Epithelial cell of proximal tubule (primary cell): ENCODE results near the gene HES4. TPM values are rescaled to one million over a fixed set of nuclear protein-coding genes. Genes with fewer than 3 reads are reported as not detected.
A peak's percentile ranks its signal among the peaks of the same experiment; 100 is the strongest.

ENCODE experiments used
- DNase-seq: peaks from one replicate; pipeline ENCODE4 v3.0.0-alpha.2; 2011; ENCODE audit warnings: low read depth
- H3K4me3 ChIP-seq: 2 replicates; pipeline ENCODE4 v1.5.1; 2011; ENCODE audit warnings: low read depth, mild to moderate bottlenecking, low read length
- CTCF ChIP-seq: conservative IDR thresholded peaks from 2 replicates; pipeline ENCODE4 v1.5.1; 2012; ENCODE audit warnings: low read depth, mild to moderate bottlenecking, low read length
- total RNA-seq: library from RNA; depleted of rRNA; stranded (reverse); fragments of >200 nt; gene quantifications from 2 replicates; pipeline ENCODE4 v1.2.3, GENCODE V29; 2015

The HES4 gene
- total RNA-seq, 1 donor from 2014 or later: 193 TPM

GRCh38 chr1:1040004-1040991, 40.4 kb upstream of the HES4 start:
- no peak for DNase-seq
- H3K4me3 ChIP-seq: peak overlapping the region; percentile 6
- no peak for TF ChIP-seq CTCF

GRCh38 chr1:1039145-1039910, 39.4 kb upstream of the HES4 start:
- DNase-seq: no peak
- H3K4me3 ChIP-seq: no peak overlapping the region
- no peak for TF ChIP-seq CTCF

GRCh38 chr1:1038694-1039093, 38.8 kb upstream of the HES4 start:
- TF ChIP-seq CTCF: no peak
- no peak for DNase-seq
- H3K4me3 ChIP-seq: no peak overlapping the region

- no peak overlapping the region for H3K4me3 ChIP-seq
- no peak for TF ChIP-seq CTCF
- no peak for DNase-seq
Observed at GRCh38 chr1:1037366-1038327, 37.8 kb upstream of the HES4 start.

- H3K4me3 ChIP-seq: no peak overlapping the region
- no peak for TF ChIP-seq CTCF
- no peak for DNase-seq
Observed at GRCh38 chr1:1035291-1035943, 35.5 kb upstream of the HES4 start.

GRCh38 chr1:1034439-1034781, 34.5 kb upstream of the HES4 start:
- no peak for TF ChIP-seq CTCF
- no peak for DNase-seq
- no peak overlapping the region for H3K4me3 ChIP-seq
